Measurements from ENCODE around the gene LPAR5. TPM values are rescaled to one million over a fixed set of nuclear protein-coding genes. Genes with fewer than 3 reads are reported as not detected.

Gene LPAR5
- total RNA-seq, 1 donor from 2014 or later, result 7.0 TPM

DNA sequence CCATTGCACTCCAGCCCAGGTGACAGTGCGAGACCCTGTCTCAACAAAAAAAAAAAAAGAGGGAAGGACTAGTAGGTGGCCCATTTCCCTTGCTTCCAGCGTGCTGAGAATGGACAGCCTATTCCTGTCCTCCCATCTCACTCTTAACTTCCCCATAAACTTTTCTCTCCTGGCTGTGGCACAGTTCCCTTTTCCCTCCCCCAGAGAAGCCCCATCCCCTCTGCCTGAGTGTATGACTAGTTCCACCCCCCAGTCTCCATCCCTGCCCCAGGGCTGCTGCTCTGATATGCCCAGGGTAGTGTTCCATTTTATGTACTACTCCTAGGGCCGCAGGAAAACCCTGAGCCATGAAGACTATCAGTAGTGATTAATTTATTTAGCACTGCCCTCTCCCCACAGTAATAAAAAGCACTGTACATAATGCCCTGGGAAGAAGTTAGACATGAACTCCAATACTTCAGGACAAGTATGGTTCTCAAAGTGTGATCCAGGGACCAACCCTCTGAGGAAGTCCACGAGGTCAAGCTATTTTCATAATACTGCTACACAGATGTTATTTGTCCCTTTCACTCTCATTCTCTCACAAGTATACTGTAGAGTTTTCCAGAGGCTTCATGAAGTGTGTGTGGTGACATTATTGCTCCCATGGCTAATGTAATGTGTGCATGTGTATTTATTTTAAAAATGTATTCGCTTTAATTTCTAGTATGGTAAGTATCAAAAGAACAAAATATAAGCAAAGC is 17.1 kb downstream of the LPAR5 start:
- Histone ChIP-seq H3K4me3 (no peak overlapping the region), H3K36me3 (peaks cover 6% of the 10 kb centered on the region), H3K27ac (replicated peaks) (peak overlapping the region; percentile 15), H3K9me3 (replicated peaks) (no peaks in the 10 kb centered on the region), H3K27me3 (ENCODE audit: low read depth) (peaks cover 15% of the 10 kb centered on the region), H3K4me1 (peaks cover 16% of the 10 kb centered on the region)
- TF ChIP-seq, protein P1, sequence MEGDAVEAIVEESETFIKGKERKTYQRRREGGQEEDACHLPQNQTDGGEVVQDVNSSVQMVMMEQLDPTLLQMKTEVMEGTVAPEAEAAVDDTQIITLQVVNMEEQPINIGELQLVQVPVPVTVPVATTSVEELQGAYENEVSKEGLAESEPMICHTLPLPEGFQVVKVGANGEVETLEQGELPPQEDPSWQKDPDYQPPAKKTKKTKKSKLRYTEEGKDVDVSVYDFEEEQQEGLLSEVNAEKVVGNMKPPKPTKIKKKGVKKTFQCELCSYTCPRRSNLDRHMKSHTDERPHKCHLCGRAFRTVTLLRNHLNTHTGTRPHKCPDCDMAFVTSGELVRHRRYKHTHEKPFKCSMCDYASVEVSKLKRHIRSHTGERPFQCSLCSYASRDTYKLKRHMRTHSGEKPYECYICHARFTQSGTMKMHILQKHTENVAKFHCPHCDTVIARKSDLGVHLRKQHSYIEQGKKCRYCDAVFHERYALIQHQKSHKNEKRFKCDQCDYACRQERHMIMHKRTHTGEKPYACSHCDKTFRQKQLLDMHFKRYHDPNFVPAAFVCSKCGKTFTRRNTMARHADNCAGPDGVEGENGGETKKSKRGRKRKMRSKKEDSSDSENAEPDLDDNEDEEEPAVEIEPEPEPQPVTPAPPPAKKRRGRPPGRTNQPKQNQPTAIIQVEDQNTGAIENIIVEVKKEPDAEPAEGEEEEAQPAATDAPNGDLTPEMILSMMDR (IDR thresholded peaks at IDR 0.05; ENCODE audit: borderline replicate concordance), result no peak
- intact Hi-C loops (cut with micrococcal nuclease), result no loop called here
- DNase-seq, result no peak

DNA sequence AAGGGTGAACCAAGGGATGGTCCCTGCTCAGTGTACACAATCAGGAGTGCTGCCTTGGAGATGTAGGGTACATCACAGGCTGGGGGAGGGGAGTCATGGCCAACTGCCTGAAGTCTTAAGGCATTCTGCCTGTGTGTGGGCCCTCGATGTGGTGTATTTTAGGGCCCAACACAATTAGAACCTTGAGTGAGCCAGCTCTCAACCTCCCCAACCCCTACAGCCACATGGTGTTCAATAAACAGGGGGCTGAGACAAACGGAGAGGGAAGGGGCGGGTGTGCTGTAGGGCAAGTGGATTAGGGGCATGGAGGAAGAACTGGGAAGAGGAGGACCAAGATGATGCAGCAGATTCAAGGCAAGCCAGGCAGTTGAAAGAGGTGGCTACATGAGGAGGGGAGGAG is 20.0 kb downstream of the LPAR5 start:
- intact Hi-C loops (cut with micrococcal nuclease), result no loop called here
- TF ChIP-seq, protein P1 (IDR thresholded peaks at IDR 0.05; ENCODE audit: borderline replicate concordance), result no peak
- H3K4me3 ChIP-seq, result no peak overlapping the region
- H3K27me3 ChIP-seq (ENCODE audit: low read depth), result peaks cover 12% of the 10 kb centered on the region
- peaks cover 6% of the 10 kb centered on the region for H3K36me3 ChIP-seq
- peaks cover 45% of the 10 kb centered on the region for H3K4me1 ChIP-seq
- no peaks in the 10 kb centered on the region for H3K9me3 ChIP-seq (replicated peaks)
- no peak for DNase-seq
- H3K27ac ChIP-seq (replicated peaks), result peak overlapping the region; percentile 6

GRCh38 chr12:6614513-6615172 is 21.1 kb downstream of the LPAR5 start:
- TF ChIP-seq, protein P1 (IDR thresholded peaks at IDR 0.05; ENCODE audit: borderline replicate concordance), result no peak
- Histone ChIP-seq H3K36me3 (no peaks in the 10 kb centered on the region), H3K4me3 (no peak overlapping the region), H3K27ac (replicated peaks) (peak overlapping the region; percentile 93), H3K9me3 (replicated peaks) (no peaks in the 10 kb centered on the region), H3K27me3 (ENCODE audit: low read depth) (peaks cover 2% of the 10 kb centered on the region), H3K4me1 (peaks cover 41% of the 10 kb centered on the region)
- no peak for DNase-seq
- intact Hi-C loops (cut with micrococcal nuclease), result no loop called here

DNA sequence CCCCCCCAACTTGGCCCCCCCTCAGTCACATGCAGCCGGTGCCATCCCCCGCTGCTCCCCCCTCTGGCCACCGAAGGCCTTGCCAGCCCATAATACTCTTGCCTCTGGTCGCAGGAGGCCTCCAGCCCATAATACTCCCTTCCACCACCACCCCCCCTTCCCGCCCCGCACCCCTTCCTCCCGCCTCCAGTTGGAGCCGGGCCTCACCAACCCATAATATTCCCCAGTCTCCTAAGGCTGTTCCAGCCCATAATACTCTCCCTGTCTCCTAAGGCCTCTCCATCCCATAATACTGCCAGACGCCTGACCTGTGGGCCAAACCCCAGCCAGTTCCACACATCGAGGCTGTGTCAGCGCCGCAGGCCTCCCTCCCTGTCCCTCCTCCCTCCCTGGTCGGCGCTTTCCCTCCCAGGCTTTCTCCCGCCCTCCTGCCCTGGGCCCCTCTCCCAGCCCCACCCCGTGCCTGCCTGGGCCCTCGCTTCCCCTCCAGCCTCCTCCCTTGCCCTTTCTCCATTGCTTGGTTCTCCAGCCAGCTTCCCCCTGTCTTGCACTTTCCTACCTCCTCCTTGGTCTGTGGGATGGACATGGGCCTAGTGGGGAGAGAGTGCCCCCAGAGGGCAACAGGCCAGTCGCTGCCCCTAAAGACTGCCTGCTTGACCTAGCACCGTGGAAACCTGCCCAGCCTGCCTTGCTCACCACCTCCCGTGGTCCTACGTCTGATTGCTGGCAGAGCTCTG is 21.8 kb downstream of the LPAR5 start:
- Histone ChIP-seq H3K27ac (replicated peaks) (peak overlapping the region; percentile 93), H3K4me1 (peaks cover 41% of the 10 kb centered on the region), H3K4me3 (peak overlapping the region; percentile 5), H3K27me3 (ENCODE audit: low read depth) (no peaks in the 10 kb centered on the region), H3K9me3 (replicated peaks) (no peaks in the 10 kb centered on the region), H3K36me3 (no peaks in the 10 kb centered on the region)
- intact Hi-C loops (cut with micrococcal nuclease), result no loop called here
- DNase-seq, result peak; percentile 89
- TF ChIP-seq, protein P1 (IDR thresholded peaks at IDR 0.05; ENCODE audit: borderline replicate concordance), result no peak

DNA sequence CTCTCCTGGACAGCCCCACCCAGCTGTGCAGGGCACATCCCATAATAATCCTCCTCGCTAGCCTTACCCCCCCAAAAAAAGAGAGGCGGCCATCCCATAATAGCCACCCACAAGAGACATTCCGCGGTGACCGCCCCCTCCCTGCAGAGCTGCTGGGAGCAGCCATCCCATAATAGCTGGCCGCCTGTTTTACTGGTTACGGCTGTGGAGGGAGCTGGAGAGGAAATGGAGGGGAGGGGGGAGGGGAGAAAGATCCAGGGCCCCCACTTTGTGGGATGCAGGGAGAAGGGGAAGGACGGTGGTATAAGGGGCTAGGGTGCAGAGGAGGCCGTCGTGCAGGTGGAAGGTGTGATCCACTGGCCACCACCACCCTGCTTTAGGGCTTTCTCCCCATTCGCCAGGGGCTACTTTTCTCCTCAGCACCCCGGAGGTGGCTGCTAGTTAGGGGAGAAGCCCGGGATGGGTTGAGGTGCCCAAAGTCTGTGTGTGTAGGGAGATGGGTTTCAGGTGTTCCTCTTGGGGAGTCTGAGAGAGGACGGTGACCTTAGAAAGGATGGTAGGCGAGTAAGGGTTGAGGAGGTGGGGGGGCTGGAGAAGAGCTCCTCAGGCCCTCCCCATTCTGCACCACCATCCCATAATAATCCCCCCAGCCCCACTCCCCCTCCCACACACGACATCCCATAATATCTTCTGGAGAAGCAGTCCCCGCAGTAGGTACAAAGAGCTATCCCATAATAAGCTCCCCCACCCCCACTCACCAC is 22.6 kb downstream of the LPAR5 start:
- H3K27ac ChIP-seq (replicated peaks), result peak overlapping the region; percentile 93
- H3K9me3 ChIP-seq (replicated peaks), result no peaks in the 10 kb centered on the region
- intact Hi-C loops (cut with micrococcal nuclease), result no loop called here
- DNase-seq, result peak; percentile 74
- no peaks in the 10 kb centered on the region for H3K36me3 ChIP-seq
- H3K27me3 ChIP-seq (ENCODE audit: low read depth), result no peaks in the 10 kb centered on the region
- H3K4me3 ChIP-seq, result peak overlapping the region; percentile 52
- TF ChIP-seq, protein P1 (IDR thresholded peaks at IDR 0.05; ENCODE audit: borderline replicate concordance), result no peak
- peaks cover 42% of the 10 kb centered on the region for H3K4me1 ChIP-seq

Data from left ventricle myocardium inferior (tissue), 1 donor.